ENCODE data around the gene SH3RF1.
A peak's percentile ranks its signal among the peaks of the same experiment; 100 is the strongest.
"Not testable (repeated sequence)": the region's sequence is repeated elsewhere in the genome, so short reads cannot be mapped to it uniquely, and the experiment has no call there.

SH3RF1 gene

DNA sequence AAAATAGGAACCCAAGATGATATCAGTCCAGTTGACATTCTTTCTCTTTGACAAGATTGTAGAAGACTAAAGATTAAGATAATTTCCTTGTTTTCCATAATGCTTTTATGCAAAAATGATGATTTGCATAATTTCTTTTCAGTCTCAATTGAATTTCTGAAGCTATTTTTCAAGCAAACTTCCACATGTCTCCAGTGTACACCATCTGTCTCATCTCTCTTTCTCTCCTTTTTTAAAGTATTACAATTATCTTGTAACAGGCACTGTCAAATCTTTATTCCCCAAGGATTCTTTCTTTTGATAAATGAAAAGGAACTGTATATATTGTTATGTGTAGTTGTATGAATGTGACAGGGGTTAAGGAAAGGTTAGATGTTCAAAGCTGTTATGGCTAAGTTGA lies 7.9 kb upstream of the SH3RF1 start:
- DNase-seq (ENCODE audit: extremely low spot score, insufficient read length, low read depth), result no peak
- FAIRE-seq, result no peak

DNA sequence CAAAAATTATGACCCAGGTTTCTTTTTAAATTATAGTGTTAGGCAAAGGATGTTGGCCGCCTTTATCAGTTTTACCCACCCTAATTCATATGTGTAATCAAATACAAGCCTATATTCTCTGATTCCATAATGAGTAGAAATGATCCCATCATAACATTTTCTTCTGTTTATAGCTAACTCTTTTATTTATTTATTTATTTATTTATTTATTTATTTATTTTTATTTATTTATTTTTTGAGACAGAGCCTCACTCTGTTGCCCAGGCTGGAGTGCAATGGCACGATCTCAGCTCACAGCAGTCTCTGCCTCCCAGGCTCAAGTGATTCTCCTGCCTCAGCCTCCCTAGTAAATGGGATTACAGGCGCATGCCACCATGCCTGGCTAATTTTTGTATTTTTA lies 7.1 kb upstream of the SH3RF1 start:
- not testable (repeated sequence) for DNase-seq (ENCODE audit: extremely low spot score, insufficient read length, low read depth); FAIRE-seq

DNA sequence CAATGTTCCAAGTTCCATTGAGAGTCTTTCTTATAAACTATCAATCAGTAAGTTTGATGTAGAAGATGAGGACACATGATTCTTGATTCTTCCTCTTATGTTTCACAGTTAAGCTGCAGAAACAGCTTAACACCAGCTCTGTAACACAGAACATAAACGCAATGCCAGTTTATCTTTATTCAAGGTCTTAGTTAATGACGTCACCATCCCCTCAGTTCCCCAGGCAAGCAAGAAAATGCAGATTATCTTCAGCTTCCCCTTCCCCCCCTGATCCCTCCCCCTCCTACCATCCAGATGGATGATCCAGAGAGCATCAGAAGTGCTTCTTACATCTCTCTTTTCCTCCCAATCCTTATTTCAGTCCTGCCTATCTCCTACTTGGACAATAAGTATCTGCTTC lies 4.4 kb upstream of the SH3RF1 start:
- DNase-seq (ENCODE audit: extremely low spot score, insufficient read length, low read depth) (no peak), FAIRE-seq (no peak)

DNA sequence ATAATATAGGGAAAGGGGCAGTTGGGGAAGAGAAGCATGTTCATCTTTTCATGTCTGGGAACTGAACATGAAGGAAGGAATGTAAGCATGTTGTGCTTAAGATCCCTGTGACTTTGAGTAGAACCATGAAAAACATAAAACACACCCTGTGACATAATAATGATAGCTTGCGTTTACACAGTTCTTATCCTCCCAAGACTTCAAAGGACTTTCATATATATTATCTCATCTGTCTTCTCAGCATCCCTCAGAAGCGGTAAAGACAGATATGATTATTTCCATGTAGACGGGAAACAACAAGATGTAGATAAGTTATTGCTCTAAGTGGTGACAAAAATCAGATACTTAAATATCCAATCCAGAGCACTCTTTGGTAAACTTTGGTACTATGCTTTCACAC lies 3.3 kb upstream of the SH3RF1 start:
- no peak for FAIRE-seq

GRCh38 chr4:169272265-169272886 lies 1.6 kb upstream of the SH3RF1 start:
- DNase-seq (ENCODE audit: extremely low spot score, insufficient read length, low read depth), result no peak
- FAIRE-seq, result peak; percentile 59

More for the DNA sequence above, 3.3 kb upstream of the SH3RF1 start:
- no peak for DNase-seq (ENCODE audit: extremely low spot score, insufficient read length, low read depth)

GRCh38 chr4:169271692-169272007 lies 894 bp upstream of the SH3RF1 start:
- DNase-seq (ENCODE audit: extremely low spot score, insufficient read length, low read depth) (no peak), FAIRE-seq (peak; percentile 24)

DNA sequence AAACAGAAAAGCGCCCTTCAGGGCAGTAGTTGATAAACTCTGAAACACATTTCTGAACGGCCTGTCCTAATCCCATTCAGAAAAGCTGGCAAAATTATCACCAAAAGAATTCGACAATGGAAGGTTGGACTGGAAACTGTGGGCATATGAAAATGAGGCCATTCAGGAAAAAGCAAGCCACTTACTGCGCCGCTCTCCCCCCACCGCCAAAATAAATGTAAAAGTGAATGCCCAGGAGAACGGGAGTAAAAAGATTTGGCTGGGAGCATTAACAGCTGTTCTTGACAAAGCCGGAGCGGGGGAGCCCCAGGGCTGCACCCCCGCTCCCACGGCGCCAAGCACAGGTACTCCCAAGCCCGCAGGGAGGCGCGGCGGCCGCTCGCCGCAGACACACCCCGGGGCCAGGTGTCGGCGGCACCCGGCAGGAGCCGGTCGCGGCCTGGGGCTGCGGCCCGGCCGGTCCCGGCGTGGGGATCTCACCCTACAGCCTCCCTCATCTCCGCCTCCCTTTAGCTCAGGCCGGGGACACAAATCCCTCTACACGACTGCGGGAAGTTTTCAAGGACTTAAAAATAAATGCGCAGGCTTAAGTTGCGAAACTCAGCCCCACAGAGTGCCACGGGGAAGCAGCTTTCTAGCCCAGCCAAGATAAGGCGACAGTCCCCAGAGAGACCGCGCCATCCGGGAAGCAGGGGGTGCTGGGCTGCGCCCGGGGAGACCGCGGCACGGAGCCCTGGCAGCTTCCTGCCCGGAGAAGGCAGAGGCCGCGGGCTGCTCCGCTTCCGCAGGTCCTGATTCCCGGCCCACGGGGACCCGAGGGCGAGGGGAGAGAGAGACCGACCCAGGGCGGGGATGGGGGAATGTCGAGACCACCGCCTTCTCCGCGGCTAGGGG lies 593 bp downstream of the SH3RF1 start:
- DNase-seq (ENCODE audit: extremely low spot score, insufficient read length, low read depth), result peak; percentile 54
- FAIRE-seq, result peak; percentile 63

- DNase-seq (ENCODE audit: extremely low spot score, insufficient read length, low read depth) (no peak), FAIRE-seq (peak; percentile 15)
Observed at GRCh38 chr4:169268951-169269760, 1.6 kb downstream of the SH3RF1 start.

- FAIRE-seq, result no peak
- no peak for DNase-seq (ENCODE audit: extremely low spot score, insufficient read length, low read depth)
Observed at GRCh38 chr4:169267070-169267469, 3.7 kb downstream of the SH3RF1 start.

- FAIRE-seq (no peak), DNase-seq (ENCODE audit: extremely low spot score, insufficient read length, low read depth) (no peak)
Observed at GRCh38 chr4:169266661-169267060, 4.1 kb downstream of the SH3RF1 start.

- no peak for DNase-seq (ENCODE audit: extremely low spot score, insufficient read length, low read depth)
- FAIRE-seq, result no peak
Observed at GRCh38 chr4:169266081-169266480, 4.7 kb downstream of the SH3RF1 start.

GRCh38 chr4:169263791-169264392 lies 6.9 kb downstream of the SH3RF1 start:
- DNase-seq (ENCODE audit: extremely low spot score, insufficient read length, low read depth) (no peak), FAIRE-seq (no peak)

DNA sequence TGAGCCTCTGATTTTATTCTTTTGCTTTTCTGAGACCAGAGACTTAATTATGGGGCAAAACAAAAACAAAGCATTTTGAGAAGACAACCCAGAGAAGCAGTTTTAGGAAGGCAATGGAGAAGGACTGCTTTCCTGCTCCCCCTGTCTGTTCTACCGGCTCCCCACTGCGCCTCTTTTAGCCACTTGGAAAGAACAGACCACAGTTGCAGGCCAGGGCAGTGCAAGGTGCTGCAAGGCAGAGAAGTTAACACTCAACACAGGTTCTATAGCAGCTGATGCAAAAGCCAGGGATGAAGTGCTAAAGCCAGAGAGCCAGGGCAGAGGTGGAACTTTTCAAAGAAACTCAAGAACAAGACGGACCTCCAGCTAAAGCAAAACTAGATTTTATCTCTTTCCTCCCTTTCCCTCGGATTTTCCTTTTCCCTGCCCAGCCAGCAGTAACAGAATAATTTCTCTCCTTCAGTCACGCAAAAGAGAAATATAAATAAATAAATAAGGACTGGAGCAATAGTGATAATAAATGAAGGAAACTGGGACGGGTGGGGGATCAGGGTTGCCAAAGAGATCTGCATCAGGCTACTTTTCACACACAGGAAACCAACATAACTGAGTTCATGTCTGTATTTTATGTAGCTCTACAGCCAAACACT lies 10.4 kb downstream of the SH3RF1 start:
- DNase-seq (ENCODE audit: extremely low spot score, insufficient read length, low read depth), result no peak
- no peak for FAIRE-seq

DNA sequence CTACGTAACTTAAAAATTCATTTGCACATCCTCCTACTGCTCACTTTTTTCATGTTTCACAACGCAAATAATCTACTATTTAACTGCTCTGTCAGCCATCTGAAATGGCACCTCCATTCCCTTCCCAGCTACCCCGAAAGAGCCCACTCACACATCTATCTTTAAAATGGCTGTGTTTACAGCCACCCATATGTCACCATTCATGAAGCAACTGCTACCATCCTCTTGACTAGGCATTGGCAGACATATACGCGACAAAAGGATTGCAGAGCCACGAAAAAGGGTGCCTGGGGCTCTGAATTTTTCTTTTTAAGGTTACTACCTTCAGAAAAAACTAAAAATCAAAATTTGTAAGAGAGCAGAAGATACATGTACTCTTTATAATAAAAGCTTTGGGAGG lies 11.5 kb downstream of the SH3RF1 start:
- FAIRE-seq (no peak), DNase-seq (ENCODE audit: extremely low spot score, insufficient read length, low read depth) (no peak)

DNA sequence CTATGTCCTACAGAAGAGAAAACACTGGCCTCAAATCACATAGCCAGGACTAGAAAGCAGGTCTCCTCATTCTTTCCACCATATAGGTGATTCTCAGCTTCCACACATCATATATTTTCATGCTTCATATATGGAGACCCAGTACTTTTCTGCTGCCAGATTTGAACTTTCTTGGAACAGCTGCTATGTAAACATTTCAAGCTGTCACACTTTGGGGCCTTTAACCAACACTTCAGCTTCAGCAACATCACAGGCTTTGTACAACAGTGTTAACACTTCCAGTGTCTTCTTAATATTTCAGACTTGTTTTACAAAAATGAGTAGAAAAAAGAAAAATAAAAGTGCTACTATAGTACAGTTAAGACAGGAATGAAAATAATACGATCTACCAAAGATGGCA lies 12.6 kb downstream of the SH3RF1 start:
- DNase-seq (ENCODE audit: extremely low spot score, insufficient read length, low read depth), result no peak
- no peak for FAIRE-seq

- FAIRE-seq (no peak), DNase-seq (ENCODE audit: extremely low spot score, insufficient read length, low read depth) (no peak)
Observed at GRCh38 chr4:169256856-169257761, 13.6 kb downstream of the SH3RF1 start.

DNA sequence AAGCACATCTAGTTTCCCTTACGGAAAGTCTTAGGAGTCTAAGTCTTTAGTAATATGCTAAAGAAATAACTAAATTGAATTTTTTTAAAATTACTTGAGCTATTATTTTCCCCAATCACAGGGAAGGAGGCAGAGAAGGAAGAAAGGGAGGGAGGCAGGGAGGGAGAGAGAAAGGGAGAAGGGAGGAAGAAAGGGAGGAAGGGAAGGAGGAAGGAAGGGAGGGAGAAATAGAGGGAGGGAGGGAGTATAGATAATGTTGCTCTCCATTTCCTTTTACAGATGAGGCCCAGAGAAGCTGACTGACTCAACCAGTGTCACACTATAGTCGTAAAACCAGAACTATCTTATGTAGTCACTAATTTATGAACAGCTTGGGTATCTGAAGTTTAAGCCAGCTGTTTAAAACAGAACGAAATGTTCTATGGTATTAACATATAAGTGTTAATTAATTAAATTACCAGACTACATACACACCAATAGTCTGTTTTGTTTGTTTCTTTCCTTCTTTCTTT lies 14.6 kb downstream of the SH3RF1 start:
- no peak for DNase-seq (ENCODE audit: extremely low spot score, insufficient read length, low read depth)
- no peak for FAIRE-seq

DNA sequence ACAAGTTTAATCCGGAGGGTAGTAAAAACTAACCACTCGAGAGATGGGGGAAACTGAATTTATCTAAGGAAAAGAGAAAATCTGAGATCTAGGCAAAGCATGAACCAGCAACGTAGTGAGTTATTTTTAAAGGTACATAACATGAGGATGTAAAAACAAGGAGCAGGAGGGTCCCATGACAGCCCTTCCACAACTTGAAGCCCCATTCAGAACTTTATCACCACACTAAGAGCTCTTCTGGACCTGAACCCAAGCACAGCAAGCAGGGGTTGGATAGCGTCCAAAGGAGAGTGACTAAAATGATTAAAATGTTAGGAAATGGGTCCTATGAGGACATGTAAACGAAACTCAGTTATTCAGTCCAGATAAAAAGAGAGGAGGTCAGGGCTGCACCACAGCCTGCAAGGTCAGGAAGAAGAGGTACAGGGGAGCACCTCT lies 16.2 kb downstream of the SH3RF1 start:
- FAIRE-seq (no peak), DNase-seq (ENCODE audit: extremely low spot score, insufficient read length, low read depth) (no peak)

DNA sequence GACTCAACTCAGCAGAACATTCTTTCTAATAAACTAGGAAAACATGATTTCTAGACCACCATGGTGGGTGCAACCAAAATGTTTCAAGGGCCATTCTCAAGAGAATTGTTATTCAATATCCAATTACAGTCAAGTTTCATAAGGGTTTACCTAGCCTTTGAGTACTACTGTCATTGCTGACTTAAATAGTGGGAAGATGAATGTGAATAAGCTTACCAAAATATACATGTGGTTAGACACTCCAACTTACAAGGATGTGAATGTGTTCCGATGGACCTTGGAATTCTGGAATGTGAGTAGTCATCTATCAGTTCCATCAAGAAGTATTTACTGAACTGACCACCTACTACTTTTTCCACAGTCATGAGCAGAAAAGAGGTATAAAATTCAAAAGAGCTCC lies 16.9 kb downstream of the SH3RF1 start:
- no peak for FAIRE-seq
- DNase-seq (ENCODE audit: extremely low spot score, insufficient read length, low read depth), result no peak

Measured in GM18507 (cell line).